Heart left ventricle (tissue), 13 donors: ENCODE measurements around the gene ZDHHC23.

Source experiments
- POLR2A ChIP-seq, 2 donors: fragments of 450-650 bp; IDR thresholded peaks; one replicate each; pipeline ENCODE4 v1.6.1; 2017; ENCODE audit warnings: antibody characterized with exemption in 2 of 2, mild to moderate bottlenecking in 2 of 2, moderate library complexity in 2 of 2
- TF ChIP-seq, protein P1 (sequence below), 12 donors: fragments of 200-600 bp; sonication (generic) in 4 of 12; IDR thresholded peaks; one replicate each; pipeline versions ENCODE4 v1.5.0 to v1.8.0; 2018 to 2022; ENCODE audit warnings: antibody characterized with exemption in 12 of 12, mild to moderate bottlenecking in 5 of 12
- donor health status: ischemic (EF 13 %, LVEDD 7.1; RV severe dilation, severe dysfunction).
- donor health status: DM: no; HTN: yes; CAD: no.
- donor health status: DM: no; HTN: no; CAD: no.
- donor health status: ischemic (EF 25% LVEDD 6.9; RV normal size, moderate dysfunction).
- donor health status: ischemic (EF 25% LVEDD 5.7; RV mildly dilated, moderate dysfunction).
- donor health status: ischemic (EF 35%, LVEDD 5.7; RV mildly dilated, moderate dysfunction).
- donor health status: nonischemic (EF 11% LVEDD 7.7; RV severe dilation, severe dysfunction).
- donor health status: DM: yes; HTN: yes; CAD: no.
- donor health status: PGD.
- donor health status: ischemic (EF 29% LVEDD 5.4; RV normal size, mild dysfunction).
- donor health status: nonischemic (EF 23%, LVEDD 6.1; RV moderate dilation, normal function).

- TF ChIP-seq, protein P1, sequence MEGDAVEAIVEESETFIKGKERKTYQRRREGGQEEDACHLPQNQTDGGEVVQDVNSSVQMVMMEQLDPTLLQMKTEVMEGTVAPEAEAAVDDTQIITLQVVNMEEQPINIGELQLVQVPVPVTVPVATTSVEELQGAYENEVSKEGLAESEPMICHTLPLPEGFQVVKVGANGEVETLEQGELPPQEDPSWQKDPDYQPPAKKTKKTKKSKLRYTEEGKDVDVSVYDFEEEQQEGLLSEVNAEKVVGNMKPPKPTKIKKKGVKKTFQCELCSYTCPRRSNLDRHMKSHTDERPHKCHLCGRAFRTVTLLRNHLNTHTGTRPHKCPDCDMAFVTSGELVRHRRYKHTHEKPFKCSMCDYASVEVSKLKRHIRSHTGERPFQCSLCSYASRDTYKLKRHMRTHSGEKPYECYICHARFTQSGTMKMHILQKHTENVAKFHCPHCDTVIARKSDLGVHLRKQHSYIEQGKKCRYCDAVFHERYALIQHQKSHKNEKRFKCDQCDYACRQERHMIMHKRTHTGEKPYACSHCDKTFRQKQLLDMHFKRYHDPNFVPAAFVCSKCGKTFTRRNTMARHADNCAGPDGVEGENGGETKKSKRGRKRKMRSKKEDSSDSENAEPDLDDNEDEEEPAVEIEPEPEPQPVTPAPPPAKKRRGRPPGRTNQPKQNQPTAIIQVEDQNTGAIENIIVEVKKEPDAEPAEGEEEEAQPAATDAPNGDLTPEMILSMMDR (IDR thresholded peaks at IDR 0.05), result no peak
- no peak for TF ChIP-seq POLR2A (IDR thresholded peaks at IDR 0.05)
These were observed 35.7 kb downstream of the ZDHHC23 start for GRCh38 chr3:113983544-113983943.
